HCT116 (cell line): ENCODE measurements around the gene TMCC3. TPM values are rescaled to one million over a fixed set of nuclear protein-coding genes. Genes with fewer than 3 reads are reported as not detected.

Source experiments
- ATAC-seq: fragments of 200-7000 bp; cut with Tn5 transposase; 2 replicates; pipeline ENCODE4 v1.9.1; 2020; ENCODE audit warnings: mild to moderate bottlenecking, moderate library complexity
- BruUV-seq: library from RNA; stranded (reverse); fragments of 400-500 nt; replicated peaks from 2 replicates; lab custom pipeline; 2021; lab: Mats Ljungman, UMichigan
- CTCF ChIA-PET: fragments of 300-600 bp; sonication (Branson Sonifier 250); formaldehyde crosslinking; loops from one replicate; lab custom pipeline; 2021; ENCODE audit warnings: antibody characterized with exemption; lab: Charles Lee
- POLR2A ChIA-PET: fragments of 300-600, 350-600 bp; sonication (Branson Sonifier 250); formaldehyde crosslinking; loops from one replicate; lab custom pipeline; 2021; ENCODE audit warnings: antibody characterized with exemption; lab: Charles Lee
- RAD21 ChIA-PET, 2 experiments: fragments of 300-600 bp; sonication (Branson Sonifier 250); formaldehyde crosslinking; loops; one replicate each; lab custom pipeline; 2023; ENCODE audit warnings: low total read pairs in 2 of 2; ENCODE audit not compliant: uncharacterized antibody in 2 of 2, unreplicated experiment in 2 of 2, low non-redundant PET in 1 of 2; lab: Charles Lee
- DNase-seq: peaks from one replicate; pipeline ENCODE4 v3.0.0-alpha.2; 2010; ENCODE audit warnings: low read depth, low spot score
- H2AFZ ChIP-seq: fragments of 200-600 bp; shearing (Covaris generic), sonication (generic); 2 replicates; pipeline ENCODE4 v1.6.1; 2017; ENCODE audit warnings: low read depth, mixed run types, mixed read lengths, antibody characterized with exemption, low read length; ENCODE audit not compliant: poor library complexity, severe bottlenecking
- H3K27ac ChIP-seq: 2 replicates; pipeline ENCODE4 v1.5.1; 2012; ENCODE audit warnings: low read depth, low read length
- H3K27me3 ChIP-seq: fragments of 200-600 bp; sonication (generic); 2 replicates; pipeline ENCODE4 v1.6.1; 2016; ENCODE audit warnings: mixed run types, low read length, mixed read lengths; ENCODE audit not compliant: insufficient read depth
- H3K36me3 ChIP-seq, 2 experiments: fragments of 200-500 bp in 1 of 2; fragments of 200-600 bp in 1 of 2; sonication (Bioruptor generic) in 1 of 2; sonication (generic) in 1 of 2; 2 replicates each; pipeline versions ENCODE4 v1.5.1 to v1.6.1; 2014 to 2016; ENCODE audit warnings: low read length in 2 of 2, inconsistent platforms in 1 of 2, mixed read lengths in 1 of 2, mixed run types in 1 of 2; ENCODE audit not compliant: insufficient read depth in 2 of 2, control insufficient read depth in 1 of 2
- H3K4me1 ChIP-seq, 2 experiments: fragments of 200-600 bp in 1 of 2; sonication (generic) in 1 of 2; 2 replicates each; pipeline versions ENCODE4 v1.5.1 to v1.6.1; 2012 to 2017; ENCODE audit warnings: low read length in 2 of 2, inconsistent platforms in 1 of 2, mild to moderate bottlenecking in 1 of 2, mixed read lengths in 1 of 2, mixed run types in 1 of 2, moderate library complexity in 1 of 2; ENCODE audit not compliant: insufficient read depth in 2 of 2, control insufficient read depth in 1 of 2
- H3K4me2 ChIP-seq: fragments of 200-600 bp; sonication (generic); 2 replicates; pipeline ENCODE4 v1.6.1; 2017; ENCODE audit warnings: mixed run types, low read length, mixed read lengths
- H3K4me3 ChIP-seq, 2 experiments: fragments of 200-600 bp in 1 of 2; sonication (generic) in 1 of 2; replicated peaks in 1 of 2; 2 replicates each; pipeline ENCODE4 v1.5.1; 2011 to 2016; ENCODE audit warnings: low read length in 2 of 2, control low read depth in 1 of 2, low read depth in 1 of 2, mild to moderate bottlenecking in 1 of 2, mixed read lengths in 1 of 2, mixed run types in 1 of 2
- H3K79me2 ChIP-seq: fragments of 200-600 bp; sonication (generic); 2 replicates; pipeline ENCODE4 v1.6.1; 2017; ENCODE audit warnings: mild to moderate bottlenecking, mixed run types, low read length, moderate library complexity, mixed read lengths; ENCODE audit not compliant: insufficient read depth
- H3K9ac ChIP-seq: fragments of 200-600 bp; sonication (generic); 2 replicates; pipeline ENCODE4 v1.6.1; 2016; ENCODE audit warnings: low read length, mixed read lengths
- H3K9me2 ChIP-seq: fragments of 200-600 bp; sonication (generic), shearing (Covaris generic); 2 replicates; pipeline ENCODE4 v1.6.1; 2017; ENCODE audit warnings: mixed run types, mild to moderate bottlenecking, moderate library complexity; ENCODE audit not compliant: insufficient read depth
- H3K9me3 ChIP-seq, 2 experiments: fragments of 200-500 bp in 1 of 2; fragments of 200-600 bp in 1 of 2; sonication (Bioruptor generic) in 1 of 2; sonication (generic) in 1 of 2; 2 replicates each; pipeline ENCODE4 v1.6.1; 2014 to 2017; ENCODE audit warnings: low read length in 2 of 2, mixed read lengths in 2 of 2, inconsistent platforms in 1 of 2, low read depth in 1 of 2, mild to moderate bottlenecking in 1 of 2, mixed run types in 1 of 2, moderate library complexity in 1 of 2; ENCODE audit not compliant: control insufficient read depth in 1 of 2, insufficient read depth in 1 of 2
- H4K20me1 ChIP-seq: fragments of 200-600 bp; sonication (generic), shearing (Covaris generic); 2 replicates; pipeline ENCODE4 v1.6.1; 2017; ENCODE audit warnings: mixed run types, mild to moderate bottlenecking, moderate library complexity; ENCODE audit not compliant: insufficient read depth
- ATF3 ChIP-seq: IDR thresholded peaks from 2 replicates; pipeline ENCODE4 v1.6.1; 2012
- CEBPB ChIP-seq: IDR thresholded peaks from 2 replicates; pipeline ENCODE4 v1.6.1; 2012; ENCODE audit warnings: low read depth
- ELF1 ChIP-seq: IDR thresholded peaks from 2 replicates; pipeline ENCODE4 v1.6.1; 2012; ENCODE audit warnings: low read depth, borderline replicate concordance
- EZH2phosphoT487 ChIP-seq: fragments of 200-600 bp; IDR thresholded peaks from 2 replicates; pipeline ENCODE4 v1.6.1; 2018; ENCODE audit warnings: antibody characterized with exemption, borderline replicate concordance
- FOSL1 ChIP-seq: IDR thresholded peaks from 2 replicates; pipeline ENCODE4 v1.6.1; 2012; ENCODE audit warnings: low read depth
- MAX ChIP-seq: IDR thresholded peaks from 2 replicates; pipeline ENCODE4 v1.6.1; 2012
- POLR2A ChIP-seq: IDR thresholded peaks from 2 replicates; pipeline ENCODE4 v1.7.0; 2011; ENCODE audit warnings: borderline replicate concordance; ENCODE audit not compliant: insufficient read depth, insufficient read length; ENCODE audit errors: extremely low read depth
- RAD21 ChIP-seq: IDR thresholded peaks from 2 replicates; pipeline ENCODE4 v1.6.1; 2012; ENCODE audit warnings: low read depth, mild to moderate bottlenecking
- SIN3A ChIP-seq: IDR thresholded peaks from 2 replicates; pipeline ENCODE4 v1.6.1; 2012; ENCODE audit warnings: low read depth
- SRF ChIP-seq: IDR thresholded peaks from 2 replicates; pipeline ENCODE4 v1.6.1; 2012; ENCODE audit warnings: low read depth
- TCF7L2 ChIP-seq: IDR thresholded peaks from 2 replicates; pipeline ENCODE4 v1.7.0; 2011; ENCODE audit warnings: borderline replicate concordance, inconsistent platforms; ENCODE audit not compliant: insufficient read depth, insufficient read length; ENCODE audit errors: extremely low read depth
- ZFX ChIP-seq: fragments of 450-650 bp; IDR thresholded peaks from 2 replicates; pipeline ENCODE4 v1.6.1; 2017
- ZNF274 ChIP-seq: fragments of 200-500 bp; sonication (Bioruptor generic); IDR thresholded peaks from 2 replicates; pipeline ENCODE4 v1.6.1; 2014; ENCODE audit warnings: mild to moderate bottlenecking, low read depth, low read length, inconsistent platforms
- intact Hi-C: fragments of 100-400 bp; cut with micrococcal nuclease; formaldehyde crosslinking; loops from 2 replicates; pipeline ENCODE4 v1.10.0; 2022
- total RNA-seq: library from RNA; stranded (reverse); gene quantifications from one replicate; pipeline ENCODE4 v1.2.1, GENCODE V29; 2021; ENCODE audit not compliant: unreplicated experiment
- TF ChIP-seq, protein P1 (sequence below), 3 experiments: fragments of 200-600 bp in 1 of 3; sonication (generic) in 1 of 3; IDR thresholded peaks in 2 of 3; conservative IDR thresholded peaks in 1 of 3; 2 replicates each; pipeline ENCODE4 v1.5.1; 2012 to 2017; ENCODE audit warnings: low read depth in 2 of 3, low read length in 2 of 3, antibody characterized with exemption in 1 of 3, borderline replicate concordance in 1 of 3, control low read depth in 1 of 3, mild to moderate bottlenecking in 1 of 3, mixed read lengths in 1 of 3, mixed run types in 1 of 3, moderate library complexity in 1 of 3; ENCODE audit not compliant: insufficient read depth in 1 of 3

Gene TMCC3
- total RNA-seq, 1 experiment from 2014 or later, result 4.5 TPM

DNA sequence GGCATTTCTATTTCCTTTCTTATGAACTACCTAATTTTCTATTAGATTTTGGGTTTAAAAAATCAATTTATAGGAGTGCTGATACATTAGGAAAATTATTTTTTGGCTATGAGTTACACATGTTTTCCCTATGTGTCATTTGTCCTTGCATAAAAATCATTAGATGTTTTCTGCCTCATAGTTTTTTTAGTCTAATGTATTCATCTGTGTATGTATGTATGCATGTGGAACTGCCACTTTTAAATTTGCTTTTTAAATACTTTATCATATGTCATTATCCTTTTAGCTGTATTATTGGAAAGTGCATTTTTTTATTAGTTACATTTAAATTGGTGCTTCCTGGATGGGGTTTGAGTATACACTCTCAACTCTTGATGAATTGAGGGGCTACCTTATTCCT, 112.0 kb downstream of the TMCC3 start:
- Histone ChIP-seq H4K20me1 (no peaks in the 10 kb centered on the region), H3K4me3 (no peak overlapping the region), H3K4me1 (no peaks in the 10 kb centered on the region; a peak in 1 of 4 replicates), H3K9ac (no peak overlapping the region)
- DNase-seq (no peak), ATAC-seq (no peak)
- no TSS peak for BruUV-seq
- TF ChIP-seq SRF, result no peak
- TF ChIP-seq ATF3, result no peak
- no peak for TF ChIP-seq ZNF274
- TF ChIP-seq ELF1, result no peak
- TF ChIP-seq EZH2phosphoT487, result no peak
- no peak for TF ChIP-seq POLR2A
- no peak for TF ChIP-seq CEBPB
- no peak for TF ChIP-seq ZFX
- TF ChIP-seq, protein P1, sequence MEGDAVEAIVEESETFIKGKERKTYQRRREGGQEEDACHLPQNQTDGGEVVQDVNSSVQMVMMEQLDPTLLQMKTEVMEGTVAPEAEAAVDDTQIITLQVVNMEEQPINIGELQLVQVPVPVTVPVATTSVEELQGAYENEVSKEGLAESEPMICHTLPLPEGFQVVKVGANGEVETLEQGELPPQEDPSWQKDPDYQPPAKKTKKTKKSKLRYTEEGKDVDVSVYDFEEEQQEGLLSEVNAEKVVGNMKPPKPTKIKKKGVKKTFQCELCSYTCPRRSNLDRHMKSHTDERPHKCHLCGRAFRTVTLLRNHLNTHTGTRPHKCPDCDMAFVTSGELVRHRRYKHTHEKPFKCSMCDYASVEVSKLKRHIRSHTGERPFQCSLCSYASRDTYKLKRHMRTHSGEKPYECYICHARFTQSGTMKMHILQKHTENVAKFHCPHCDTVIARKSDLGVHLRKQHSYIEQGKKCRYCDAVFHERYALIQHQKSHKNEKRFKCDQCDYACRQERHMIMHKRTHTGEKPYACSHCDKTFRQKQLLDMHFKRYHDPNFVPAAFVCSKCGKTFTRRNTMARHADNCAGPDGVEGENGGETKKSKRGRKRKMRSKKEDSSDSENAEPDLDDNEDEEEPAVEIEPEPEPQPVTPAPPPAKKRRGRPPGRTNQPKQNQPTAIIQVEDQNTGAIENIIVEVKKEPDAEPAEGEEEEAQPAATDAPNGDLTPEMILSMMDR (IDR thresholded peaks at IDR 0.05 in 2 of 3, conservative IDR thresholded peaks at IDR 0.05 in 1 of 3; ENCODE audit: borderline replicate concordance in 1 of 3, insufficient read depth in 1 of 3, low read depth in 2 of 3, low read length in 2 of 3), result no peak
- no peak for TF ChIP-seq FOSL1
- TF ChIP-seq SIN3A, result no peak
- no peak for TF ChIP-seq RAD21
- no peak for TF ChIP-seq MAX
- TF ChIP-seq TCF7L2, result no peak
- TF ChIP-seq, all 23 proteins: peak for 0
- CTCF ChIA-PET, result no interaction called here
- intact Hi-C loops, result loop anchor here (10.0 kb wide), 1 partner anchor 1034 kb away; no protein-coding TSS in a partner anchor
- no peaks in the 10 kb centered on the region for H3K36me3 ChIP-seq
- no peak overlapping the region for H3K4me2 ChIP-seq
- no peaks in the 10 kb centered on the region for H3K79me2 ChIP-seq
- no peak overlapping the region for H3K27ac ChIP-seq
- no peaks in the 10 kb centered on the region for H3K9me3 ChIP-seq
- RAD21 ChIA-PET, result no interaction called here
- H3K9me2 ChIP-seq, result no peaks in the 10 kb centered on the region
- POLR2A ChIA-PET, result no interaction called here
- H3K27me3 ChIP-seq, result no peaks in the 10 kb centered on the region
- no peak overlapping the region for H2AFZ ChIP-seq
